Keratinocyte (primary cell): ENCODE measurements around the gene CDH8. TPM values are rescaled to one million over a fixed set of nuclear protein-coding genes. Genes with fewer than 3 reads are reported as not detected.

Experiments
- DNase-seq: peaks from one replicate; pipeline ENCODE4 v3.0.0-alpha.2; 2011; ENCODE audit warnings: low read depth, missing footprints, low spot score
- FAIRE-seq: peaks from 2 replicates; lab custom pipeline; 2011; peaks lifted over from hg19 to GRCh38; lab: Jason Lieb, UNC
- H2AFZ ChIP-seq: 2 replicates; pipeline ENCODE4 v1.6.0; 2012; ENCODE audit warnings: low read length, control low read depth, inconsistent platforms; ENCODE audit not compliant: control insufficient read depth
- H3K27ac ChIP-seq: 2 replicates; pipeline ENCODE4 v1.5.1; 2011; ENCODE audit warnings: low read length; ENCODE audit not compliant: control insufficient read depth, insufficient read depth
- H3K27me3 ChIP-seq: 3 replicates; pipeline ENCODE4 v1.6.0; 2011; ENCODE audit warnings: low read length; ENCODE audit not compliant: control insufficient read depth, insufficient read depth; ENCODE audit errors: extremely low read depth
- H3K36me3 ChIP-seq, 2 experiments: 2 replicates in 1 of 2; 3 replicates in 1 of 2; pipeline ENCODE4 v1.5.1; 2011; ENCODE audit warnings: low read length in 2 of 2, mild to moderate bottlenecking in 1 of 2; ENCODE audit not compliant: control insufficient read depth in 2 of 2, insufficient read depth in 2 of 2; ENCODE audit errors: extremely low read depth in 1 of 2
- H3K4me1 ChIP-seq: 3 replicates; pipeline ENCODE4 v1.5.1; 2011; ENCODE audit warnings: low read length; ENCODE audit not compliant: control insufficient read depth, insufficient read depth; ENCODE audit errors: extremely low read depth
- H3K4me2 ChIP-seq: 3 replicates; pipeline ENCODE4 v1.6.0; 2011; ENCODE audit warnings: low read depth, low read length; ENCODE audit not compliant: control insufficient read depth, insufficient read depth; ENCODE audit errors: extremely low read depth
- H3K4me3 ChIP-seq, 3 experiments: fragments of 200-600 bp in 1 of 3; sonication (generic) in 1 of 3; 2 replicates in 2 of 3; 3 replicates in 1 of 3; pipeline ENCODE4 v1.5.1; 2011 to 2016; ENCODE audit warnings: low read length in 3 of 3, mild to moderate bottlenecking in 3 of 3, control low read depth in 2 of 3, inconsistent platforms in 1 of 3, low read depth in 1 of 3, mixed read lengths in 1 of 3, mixed run types in 1 of 3, moderate library complexity in 1 of 3; ENCODE audit not compliant: control insufficient read depth in 2 of 3, insufficient read depth in 2 of 3; ENCODE audit errors: extremely low read depth in 1 of 3
- H3K79me2 ChIP-seq: 2 replicates; pipeline ENCODE4 v1.6.0; 2012; ENCODE audit warnings: low read length; ENCODE audit not compliant: control insufficient read depth, insufficient read depth
- H3K9ac ChIP-seq: 3 replicates; pipeline ENCODE4 v1.6.0; 2011; ENCODE audit warnings: low read length; ENCODE audit not compliant: control insufficient read depth, insufficient read depth; ENCODE audit errors: extremely low read depth
- H3K9me1 ChIP-seq: 3 replicates; pipeline ENCODE4 v1.6.0; 2011; ENCODE audit warnings: low read length; ENCODE audit not compliant: control insufficient read depth, insufficient read depth; ENCODE audit errors: extremely low read depth
- H3K9me3 ChIP-seq: 2 replicates; pipeline ENCODE4 v1.5.1; 2012; ENCODE audit warnings: low read depth, low read length; ENCODE audit not compliant: control insufficient read depth
- H4K20me1 ChIP-seq: 3 replicates; pipeline ENCODE4 v1.6.0; 2011; ENCODE audit warnings: low read length; ENCODE audit not compliant: control insufficient read depth, insufficient read depth; ENCODE audit errors: extremely low read depth
- EZH2 ChIP-seq: IDR thresholded peaks from one replicate; pipeline ENCODE4 v1.6.1; 2012; ENCODE audit warnings: inconsistent platforms, mild to moderate bottlenecking, low read length, moderate library complexity
- dilution Hi-C: fragments of 300-500 bp; cut with MboI; formaldehyde crosslinking; loops from one replicate; pipeline ENCODE4 v1.7.0; 2020; ENCODE audit warnings: low sequenced_read_pairs; ENCODE audit not compliant: extremely low pct_ligation_motif_present
- polyA plus RNA-seq, 5 experiments: library from polyadenylated mRNA; depleted of rRNA in 3 of 5; stranded (reverse) in 3 of 5; stranded (forward) in 1 of 5; unstranded in 1 of 5; fragments of >200 nt; gene quantifications; 1 replicate in 1 of 5; 2 replicates in 3 of 5; 3 replicates in 1 of 5; pipeline versions ENCODE4 v1.2.1 to v1.2.3, GENCODE V29; 2011 to 2012; ENCODE audit warnings: missing spikeins in 2 of 5, low read depth in 1 of 5, low replicate concordance in 1 of 5
- TF ChIP-seq, protein P1 (sequence below), 3 experiments: IDR thresholded peaks in 1 of 3; conservative IDR thresholded peaks in 1 of 3; optimal IDR thresholded peaks in 1 of 3; 2 replicates in 2 of 3; 3 replicates in 1 of 3; pipeline versions ENCODE3 to v1.5.1; 2011; ENCODE audit warnings: low read length in 3 of 3, mild to moderate bottlenecking in 3 of 3, moderate library complexity in 2 of 3, control low read depth in 1 of 3, inconsistent platforms in 1 of 3; ENCODE audit not compliant: insufficient read depth in 2 of 3; ENCODE audit errors: extremely low read depth in 1 of 3

CDH8 gene
- polyA plus RNA-seq, 1 donor (not counting 4 experiments of a cell fraction or from before 2014, with no cell fraction given) = 0.18 TPM

DNA sequence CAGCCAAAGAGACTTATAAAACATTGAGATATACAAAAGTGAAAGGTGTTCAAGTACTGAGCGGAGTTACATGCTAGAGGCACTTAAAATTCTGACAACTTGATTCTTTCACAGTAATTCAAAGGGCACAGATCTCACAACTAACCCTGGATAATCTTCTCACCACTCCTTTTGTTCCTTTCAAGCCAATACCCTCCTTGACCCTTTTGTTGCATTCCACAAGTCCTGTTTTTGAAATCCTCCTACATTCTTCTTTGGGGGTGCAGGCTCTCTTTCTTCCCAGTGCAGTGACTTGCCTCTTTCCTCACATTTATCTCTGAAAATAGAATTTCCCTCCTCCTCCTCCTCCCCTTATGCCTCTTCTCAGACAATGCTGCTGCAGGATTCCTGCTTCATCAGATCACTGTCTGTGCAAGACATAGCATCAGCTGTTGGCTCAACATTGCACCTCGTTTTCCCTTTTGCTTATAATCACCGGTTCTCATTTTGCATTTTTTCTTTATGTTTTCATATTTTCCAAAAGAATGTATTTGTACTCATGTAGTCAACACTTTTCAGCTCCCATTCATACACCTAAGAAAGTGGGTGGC is 199.3 kb downstream of the CDH8 start:
- H4K20me1 ChIP-seq = no peaks in the 10 kb centered on the region
- no peaks in the 10 kb centered on the region for H3K79me2 ChIP-seq
- no peak overlapping the region for H2AFZ ChIP-seq
- no peak overlapping the region for H3K9ac ChIP-seq
- H3K9me1 ChIP-seq = no peaks in the 10 kb centered on the region
- dilution Hi-C loops = no loop called here
- H3K36me3 ChIP-seq = no peaks in the 10 kb centered on the region
- H3K4me3 ChIP-seq = no peak overlapping the region
- H3K27ac ChIP-seq = no peak overlapping the region
- DNase-seq (no peak), FAIRE-seq (no peak)
- H3K9me3 ChIP-seq = no peaks in the 10 kb centered on the region
- no peaks in the 10 kb centered on the region for H3K4me1 ChIP-seq
- TF ChIP-seq, protein P1, sequence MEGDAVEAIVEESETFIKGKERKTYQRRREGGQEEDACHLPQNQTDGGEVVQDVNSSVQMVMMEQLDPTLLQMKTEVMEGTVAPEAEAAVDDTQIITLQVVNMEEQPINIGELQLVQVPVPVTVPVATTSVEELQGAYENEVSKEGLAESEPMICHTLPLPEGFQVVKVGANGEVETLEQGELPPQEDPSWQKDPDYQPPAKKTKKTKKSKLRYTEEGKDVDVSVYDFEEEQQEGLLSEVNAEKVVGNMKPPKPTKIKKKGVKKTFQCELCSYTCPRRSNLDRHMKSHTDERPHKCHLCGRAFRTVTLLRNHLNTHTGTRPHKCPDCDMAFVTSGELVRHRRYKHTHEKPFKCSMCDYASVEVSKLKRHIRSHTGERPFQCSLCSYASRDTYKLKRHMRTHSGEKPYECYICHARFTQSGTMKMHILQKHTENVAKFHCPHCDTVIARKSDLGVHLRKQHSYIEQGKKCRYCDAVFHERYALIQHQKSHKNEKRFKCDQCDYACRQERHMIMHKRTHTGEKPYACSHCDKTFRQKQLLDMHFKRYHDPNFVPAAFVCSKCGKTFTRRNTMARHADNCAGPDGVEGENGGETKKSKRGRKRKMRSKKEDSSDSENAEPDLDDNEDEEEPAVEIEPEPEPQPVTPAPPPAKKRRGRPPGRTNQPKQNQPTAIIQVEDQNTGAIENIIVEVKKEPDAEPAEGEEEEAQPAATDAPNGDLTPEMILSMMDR (optimal IDR thresholded peaks at IDR 0.05 in 1 of 3, IDR thresholded peaks at IDR 0.05 in 1 of 3, conservative IDR thresholded peaks at IDR 0.05 in 1 of 3; ENCODE audit: extremely low read depth in 1 of 3, insufficient read depth in 2 of 3, low read length in 3 of 3) = no peak
- TF ChIP-seq EZH2 = no peak
- no peak overlapping the region for H3K4me2 ChIP-seq
- no peaks in the 10 kb centered on the region for H3K27me3 ChIP-seq

DNA sequence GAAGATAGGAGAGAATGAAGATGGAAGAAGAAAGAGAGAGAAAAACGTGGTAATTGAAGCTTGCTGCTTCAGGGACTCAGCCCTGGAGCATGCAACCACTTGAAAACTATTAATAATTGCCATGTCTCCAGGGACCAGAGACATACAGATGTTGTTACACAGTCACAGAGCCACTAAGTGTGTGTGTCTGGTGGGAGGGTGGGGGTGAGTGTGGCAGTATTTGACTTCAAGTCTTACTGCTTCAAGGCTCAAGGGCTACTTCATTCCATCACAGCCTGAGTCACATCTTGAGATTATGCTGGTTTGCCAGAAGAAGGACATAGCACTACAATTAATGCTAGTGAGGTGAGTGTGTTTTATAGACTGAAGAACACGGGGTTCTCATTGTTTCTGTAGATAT is 202.2 kb downstream of the CDH8 start:
- Histone ChIP-seq H3K9ac (no peak overlapping the region), H3K36me3 (no peaks in the 10 kb centered on the region), H3K4me3 (no peak overlapping the region), H3K27ac (no peak overlapping the region), H3K79me2 (no peaks in the 10 kb centered on the region), H2AFZ (no peak overlapping the region), H3K4me2 (no peak overlapping the region), H3K4me1 (no peaks in the 10 kb centered on the region), H3K9me3 (no peaks in the 10 kb centered on the region), H4K20me1 (no peaks in the 10 kb centered on the region), H3K9me1 (no peaks in the 10 kb centered on the region), H3K27me3 (no peaks in the 10 kb centered on the region)
- DNase-seq (no peak), FAIRE-seq (no peak)
- TF ChIP-seq, protein P1 (optimal IDR thresholded peaks at IDR 0.05 in 1 of 3, IDR thresholded peaks at IDR 0.05 in 1 of 3, conservative IDR thresholded peaks at IDR 0.05 in 1 of 3; ENCODE audit: extremely low read depth in 1 of 3, insufficient read depth in 2 of 3, low read length in 3 of 3) = no peak
- no peak for TF ChIP-seq EZH2
- dilution Hi-C loops = no loop called here
